Ishikawa (cell line): ENCODE results near the gene PKP3.

Source experiments
- CEBPB ChIP-seq: IDR thresholded peaks from 2 replicates; pipeline ENCODE4 v1.6.1; 2012
- CREB1 ChIP-seq: IDR thresholded peaks from 2 replicates; pipeline ENCODE4 v1.6.1; 2012; ENCODE audit warnings: low read depth
- EGR1 ChIP-seq: IDR thresholded peaks from 2 replicates; pipeline ENCODE4 v1.6.1; 2012
- EP300 ChIP-seq: IDR thresholded peaks from 2 replicates; pipeline ENCODE4 v1.6.1; 2012; ENCODE audit warnings: borderline replicate concordance
- FOXM1 ChIP-seq: IDR thresholded peaks from 2 replicates; pipeline ENCODE4 v1.6.1; 2012; ENCODE audit warnings: low read depth, borderline replicate concordance
- MAX ChIP-seq: IDR thresholded peaks from 2 replicates; pipeline ENCODE4 v1.6.1; 2012
- NFIC ChIP-seq: IDR thresholded peaks from 2 replicates; pipeline ENCODE4 v1.6.1; 2012
- RAD21 ChIP-seq: IDR thresholded peaks from 2 replicates; pipeline ENCODE4 v1.6.1; 2012; ENCODE audit warnings: low read depth
- REST ChIP-seq: IDR thresholded peaks from 2 replicates; pipeline ENCODE4 v1.6.1; 2012; ENCODE audit warnings: low read depth, mild to moderate bottlenecking
- TAF1 ChIP-seq: IDR thresholded peaks from 2 replicates; pipeline ENCODE4 v1.6.1; 2012; ENCODE audit warnings: low read depth, mild to moderate bottlenecking
- TCF12 ChIP-seq: IDR thresholded peaks from 2 replicates; pipeline ENCODE4 v1.6.1; 2012; ENCODE audit warnings: low read depth
- TEAD4 ChIP-seq: IDR thresholded peaks from 2 replicates; pipeline ENCODE4 v1.6.1; 2012
- USF1 ChIP-seq: IDR thresholded peaks from 2 replicates; pipeline ENCODE4 v1.6.1; 2012
- YY1 ChIP-seq: IDR thresholded peaks from 2 replicates; pipeline ENCODE4 v1.6.1; 2012; ENCODE audit warnings: low read depth
- ZBTB7A ChIP-seq: IDR thresholded peaks from 2 replicates; pipeline ENCODE4 v1.6.1; 2012; ENCODE audit warnings: low read depth

Gene PKP3

GRCh38 chr11:433111-433510, 39.1 kb downstream of the PKP3 start:
- TF ChIP-seq NFIC (no peak), EP300 (no peak), CEBPB (no peak), USF1 (no peak), FOXM1 (no peak), ZBTB7A (no peak)

GRCh38 chr11:433641-434040, 39.6 kb downstream of the PKP3 start:
- TF ChIP-seq RAD21 (no peak), YY1 (no peak), NFIC (no peak), TEAD4 (no peak), CREB1 (no peak), MAX (no peak), ZBTB7A (no peak), EGR1 (no peak), TCF12 (no peak), USF1 (no peak), CEBPB (no peak), EP300 (no peak), TAF1 (no peak), REST (no peak), FOXM1 (no peak)

GRCh38 chr11:434496-434895, 40.5 kb downstream of the PKP3 start:
- TF ChIP-seq TCF12 (no peak), RAD21 (no peak), CREB1 (no peak), NFIC (no peak), EP300 (no peak), MAX (no peak), FOXM1 (no peak), YY1 (no peak), ZBTB7A (no peak), EGR1 (no peak), TAF1 (no peak), CEBPB (no peak), USF1 (no peak), REST (no peak)

GRCh38 chr11:437228-437870, 43.3 kb downstream of the PKP3 start:
- TF ChIP-seq REST: no peak
- TF ChIP-seq TAF1: no peak
- TF ChIP-seq NFIC: no peak
- no peak for TF ChIP-seq RAD21
- no peak for TF ChIP-seq EGR1
- no peak for TF ChIP-seq EP300
- no peak for TF ChIP-seq CREB1
- TF ChIP-seq USF1: no peak
- TF ChIP-seq FOXM1: no peak
- TF ChIP-seq YY1: no peak
- no peak for TF ChIP-seq ZBTB7A
- no peak for TF ChIP-seq MAX
- TF ChIP-seq TCF12: no peak
- no peak for TF ChIP-seq CEBPB
- no peak for TF ChIP-seq TEAD4
